HG02840 (cell line): ENCODE results near the gene ZNF629.
A peak's percentile ranks its signal among the peaks of the same experiment; 100 is the strongest.

ENCODE experiments used
- ATAC-seq: cut with Tn5 transposase; IDR thresholded peaks from one replicate; pipeline ENCODE4 v1.9.1; 2021; ENCODE audit warnings: mild to moderate bottlenecking, moderate library complexity, moderate number of reproducible peaks; ENCODE audit not compliant: unreplicated experiment, low FRiP score

ZNF629 gene

GRCh38 chr16:30750876-30751465, 36.0 kb downstream of the ZNF629 start:
- ATAC-seq = no peak

- no peak for ATAC-seq
Measured at GRCh38 chr16:30750201-30750600, 36.8 kb downstream of the ZNF629 start.

- ATAC-seq = peak; percentile 14
Measured at GRCh38 chr16:30748634-30749445, 38.2 kb downstream of the ZNF629 start.

GRCh38 chr16:30747799-30748633, 39.0 kb downstream of the ZNF629 start, which contains the start of gene PHKG2:
Gene PHKG2 (plus strand): TSS chr16:30748425. CDS start chr16:30748821, 396 bp downstream.
- ATAC-seq = peak; percentile 97

GRCh38 chr16:30747331-30747730, 39.7 kb downstream of the ZNF629 start:
- no peak for ATAC-seq

GRCh38 chr16:30746638-30747175, 40.3 kb downstream of the ZNF629 start:
- no peak for ATAC-seq

GRCh38 chr16:30745082-30745481, 41.9 kb downstream of the ZNF629 start:
- ATAC-seq = no peak

- no peak for ATAC-seq
Measured at GRCh38 chr16:30744183-30744582, 42.8 kb downstream of the ZNF629 start.

- no peak for ATAC-seq
Measured at GRCh38 chr16:30743716-30744115, 43.3 kb downstream of the ZNF629 start.

- ATAC-seq = no peak
Measured at GRCh38 chr16:30741461-30741914, 45.5 kb downstream of the ZNF629 start.

- ATAC-seq = no peak
Measured at GRCh38 chr16:30740364-30741251, 46.4 kb downstream of the ZNF629 start.

GRCh38 chr16:30738984-30739951, 47.7 kb downstream of the ZNF629 start:
- ATAC-seq = no peak

- ATAC-seq = no peak
Measured at GRCh38 chr16:30737794-30738648, 49.0 kb downstream of the ZNF629 start.

GRCh38 chr16:30736995-30737793, 49.8 kb downstream of the ZNF629 start:
- no peak for ATAC-seq

- ATAC-seq = no peak
Measured at GRCh38 chr16:30731411-30731810, 55.6 kb downstream of the ZNF629 start.

GRCh38 chr16:30728899-30729672, 57.9 kb downstream of the ZNF629 start:
- no peak for ATAC-seq
